ENCODE measurements around the gene PPP2R3B.
"Not testable (repeated sequence)": the region's sequence is repeated elsewhere in the genome, so short reads cannot be mapped to it uniquely, and the experiment has no call there.

PPP2R3B gene, protein sequence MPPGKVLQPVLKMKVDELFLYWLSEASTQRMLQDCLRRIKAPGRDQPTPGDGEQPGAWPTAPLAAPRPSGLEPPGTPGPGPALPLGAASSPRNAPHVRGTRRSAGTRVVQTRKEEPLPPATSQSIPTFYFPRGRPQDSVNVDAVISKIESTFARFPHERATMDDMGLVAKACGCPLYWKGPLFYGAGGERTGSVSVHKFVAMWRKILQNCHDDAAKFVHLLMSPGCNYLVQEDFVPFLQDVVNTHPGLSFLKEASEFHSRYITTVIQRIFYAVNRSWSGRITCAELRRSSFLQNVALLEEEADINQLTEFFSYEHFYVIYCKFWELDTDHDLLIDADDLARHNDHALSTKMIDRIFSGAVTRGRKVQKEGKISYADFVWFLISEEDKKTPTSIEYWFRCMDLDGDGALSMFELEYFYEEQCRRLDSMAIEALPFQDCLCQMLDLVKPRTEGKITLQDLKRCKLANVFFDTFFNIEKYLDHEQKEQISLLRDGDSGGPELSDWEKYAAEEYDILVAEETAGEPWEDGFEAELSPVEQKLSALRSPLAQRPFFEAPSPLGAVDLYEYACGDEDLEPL

DNA sequence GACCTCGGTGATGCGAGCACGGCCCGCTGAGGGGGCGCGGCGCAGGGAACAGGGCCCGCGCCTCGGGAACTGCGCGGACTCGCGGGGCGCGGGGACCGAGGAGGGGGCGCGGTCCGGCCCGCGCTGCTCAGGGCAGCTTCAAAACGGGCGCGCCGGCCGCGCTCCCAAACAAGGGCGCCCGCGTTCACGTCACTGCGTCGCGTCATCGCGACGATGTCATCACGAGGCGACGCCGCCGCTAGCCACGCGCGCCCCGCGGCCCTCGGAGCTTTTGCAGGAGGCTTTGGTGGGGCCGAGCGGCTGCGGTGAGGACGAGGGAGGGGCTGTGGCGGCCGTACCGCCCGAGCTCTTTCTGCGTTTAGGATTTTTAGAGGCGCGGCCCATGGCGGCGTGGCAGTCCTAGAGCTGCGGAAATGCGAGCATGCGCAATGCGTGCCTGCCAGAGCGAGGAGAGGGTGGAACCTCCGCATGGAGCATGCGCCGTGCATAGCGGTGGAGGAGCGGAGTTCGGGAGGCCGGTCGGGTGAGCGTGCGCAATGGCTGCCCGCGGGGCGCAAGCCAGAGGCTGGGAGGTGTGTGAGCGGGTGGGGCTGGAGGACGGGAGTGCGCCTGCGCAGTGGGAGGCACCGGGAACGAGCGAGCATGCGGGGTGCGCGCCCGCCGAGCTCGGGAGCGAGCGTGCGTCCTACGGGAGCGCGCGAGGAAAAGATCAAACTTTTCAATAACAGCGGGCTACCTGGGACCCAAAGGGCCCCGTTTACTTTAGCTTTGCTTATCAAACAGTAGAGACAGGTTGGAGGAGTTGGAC, at the start of gene PPP2R3B:
Gene PPP2R3B, minus strand, starts transcription at position 140 of the 808 bp plus-strand sequence. CDS start 216 bp downstream, outside the sequence.
- DNase-seq (ENCODE audit: low read depth) = peak; percentile 98
- peak within 1 kb of the TSS; percentile 81 for H3K4me3 ChIP-seq (ENCODE audit: control insufficient read depth, low read depth, low read length)
- TF ChIP-seq, protein P1, sequence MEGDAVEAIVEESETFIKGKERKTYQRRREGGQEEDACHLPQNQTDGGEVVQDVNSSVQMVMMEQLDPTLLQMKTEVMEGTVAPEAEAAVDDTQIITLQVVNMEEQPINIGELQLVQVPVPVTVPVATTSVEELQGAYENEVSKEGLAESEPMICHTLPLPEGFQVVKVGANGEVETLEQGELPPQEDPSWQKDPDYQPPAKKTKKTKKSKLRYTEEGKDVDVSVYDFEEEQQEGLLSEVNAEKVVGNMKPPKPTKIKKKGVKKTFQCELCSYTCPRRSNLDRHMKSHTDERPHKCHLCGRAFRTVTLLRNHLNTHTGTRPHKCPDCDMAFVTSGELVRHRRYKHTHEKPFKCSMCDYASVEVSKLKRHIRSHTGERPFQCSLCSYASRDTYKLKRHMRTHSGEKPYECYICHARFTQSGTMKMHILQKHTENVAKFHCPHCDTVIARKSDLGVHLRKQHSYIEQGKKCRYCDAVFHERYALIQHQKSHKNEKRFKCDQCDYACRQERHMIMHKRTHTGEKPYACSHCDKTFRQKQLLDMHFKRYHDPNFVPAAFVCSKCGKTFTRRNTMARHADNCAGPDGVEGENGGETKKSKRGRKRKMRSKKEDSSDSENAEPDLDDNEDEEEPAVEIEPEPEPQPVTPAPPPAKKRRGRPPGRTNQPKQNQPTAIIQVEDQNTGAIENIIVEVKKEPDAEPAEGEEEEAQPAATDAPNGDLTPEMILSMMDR (conservative IDR thresholded peaks at IDR 0.05; ENCODE audit: control insufficient read depth, insufficient read depth, low read depth, low read length) = no peak

DNA sequence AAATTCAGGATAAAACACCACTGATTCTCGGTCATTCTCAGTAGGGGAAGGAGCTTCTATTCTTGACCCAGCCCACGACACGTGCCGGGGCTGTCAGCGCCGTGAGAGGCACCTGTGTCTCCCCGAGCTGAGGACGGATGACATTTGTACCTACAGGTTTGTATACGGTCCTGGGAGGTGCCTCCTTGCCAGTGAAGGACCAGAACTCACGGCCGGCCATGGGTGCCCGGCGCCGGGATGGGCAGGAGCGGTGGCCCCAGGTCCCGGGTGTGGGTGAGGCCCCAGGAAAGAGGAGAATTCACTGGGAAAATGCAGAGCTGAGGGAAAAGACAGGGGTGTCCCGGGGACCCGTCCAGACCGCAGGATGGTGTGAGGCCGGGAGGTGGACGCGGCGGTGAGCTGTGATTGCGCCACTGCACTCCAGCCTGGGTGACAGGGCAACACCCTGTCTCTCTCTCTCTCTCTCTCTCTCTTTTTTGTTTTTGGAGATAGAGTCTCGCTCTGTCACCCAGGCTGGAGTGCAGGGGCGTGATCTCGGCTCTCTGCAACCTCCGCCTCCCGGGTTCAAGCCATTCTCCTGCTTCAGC, 48.9 kb upstream of the PPP2R3B start:
- TF ChIP-seq, protein P1 (conservative IDR thresholded peaks at IDR 0.05; ENCODE audit: control insufficient read depth, insufficient read depth, low read depth, low read length) = no peak
- DNase-seq (ENCODE audit: low read depth) = no peak
- H3K4me3 ChIP-seq (ENCODE audit: control insufficient read depth, low read depth, low read length) = no peak overlapping the region

DNA sequence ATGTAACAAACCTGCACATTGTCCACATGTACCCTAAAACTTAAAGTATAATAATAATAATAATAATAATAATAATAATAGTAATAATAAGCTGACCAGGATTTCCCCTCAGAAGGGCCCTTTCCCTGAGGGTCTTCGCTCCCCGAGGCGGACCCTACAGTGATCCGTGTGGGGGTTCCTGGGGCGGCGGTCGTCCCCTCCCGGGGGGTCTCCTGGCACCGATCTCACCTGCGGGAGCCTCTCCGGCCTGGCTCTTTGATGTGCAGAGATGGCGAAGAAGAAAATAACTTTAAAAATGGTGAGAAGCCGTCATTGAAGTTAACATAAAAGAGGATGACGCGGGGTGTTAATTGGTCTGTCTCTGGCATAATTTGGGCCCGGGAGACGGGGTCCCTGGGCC, 48.2 kb upstream of the PPP2R3B start:
- TF ChIP-seq, protein P1 (conservative IDR thresholded peaks at IDR 0.05; ENCODE audit: control insufficient read depth, insufficient read depth, low read depth, low read length) = no peak
- H3K4me3 ChIP-seq (ENCODE audit: control insufficient read depth, low read depth, low read length) = no peak overlapping the region
- DNase-seq (ENCODE audit: low read depth) = no peak

DNA sequence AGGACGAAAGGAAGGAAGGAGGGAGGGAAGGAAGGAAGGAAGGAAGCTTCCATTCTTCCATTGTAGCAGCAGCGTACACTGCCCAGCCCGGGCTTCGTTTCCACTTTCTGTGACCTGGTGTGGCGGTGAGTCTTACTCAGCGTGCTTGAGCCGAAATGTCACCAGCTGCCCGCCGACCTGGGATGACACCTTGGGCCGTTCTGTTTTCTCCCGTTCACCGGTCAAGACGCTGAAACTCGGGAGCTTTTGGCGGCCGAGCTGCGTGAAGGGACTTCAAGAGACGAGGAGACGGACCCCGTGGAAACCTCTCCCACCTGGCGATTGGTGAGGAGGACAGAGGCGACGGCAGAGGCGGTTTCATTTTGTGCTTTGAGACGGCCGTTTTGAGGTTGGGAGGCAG, 47.1 kb upstream of the PPP2R3B start:
- H3K4me3 ChIP-seq (ENCODE audit: control insufficient read depth, low read depth, low read length) = no peak overlapping the region
- TF ChIP-seq, protein P1 (conservative IDR thresholded peaks at IDR 0.05; ENCODE audit: control insufficient read depth, insufficient read depth, low read depth, low read length) = no peak
- DNase-seq (ENCODE audit: low read depth) = no peak

DNA sequence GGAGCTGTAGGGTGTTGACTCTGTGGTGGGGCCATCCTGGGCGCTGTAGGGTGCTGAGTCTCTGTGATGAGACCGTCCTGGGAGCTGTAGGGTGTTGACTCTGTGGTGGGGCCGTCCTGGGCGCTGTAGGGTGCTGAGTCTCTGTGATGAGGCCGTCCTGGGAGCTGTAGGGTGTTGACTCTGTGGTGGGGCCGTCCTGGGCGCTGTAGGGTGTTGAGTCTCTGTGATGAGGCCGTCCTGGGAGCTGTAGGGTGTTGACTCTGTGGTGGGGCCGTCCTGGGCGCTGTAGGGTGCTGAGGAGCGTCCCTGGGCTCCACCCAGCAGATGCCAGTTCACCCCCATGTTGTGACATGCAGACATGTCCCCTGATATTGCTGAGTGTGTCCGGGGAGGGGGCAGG, 46.0 kb upstream of the PPP2R3B start:
- H3K4me3 ChIP-seq (ENCODE audit: control insufficient read depth, low read depth, low read length); DNase-seq (ENCODE audit: low read depth): not testable (repeated sequence)

DNA sequence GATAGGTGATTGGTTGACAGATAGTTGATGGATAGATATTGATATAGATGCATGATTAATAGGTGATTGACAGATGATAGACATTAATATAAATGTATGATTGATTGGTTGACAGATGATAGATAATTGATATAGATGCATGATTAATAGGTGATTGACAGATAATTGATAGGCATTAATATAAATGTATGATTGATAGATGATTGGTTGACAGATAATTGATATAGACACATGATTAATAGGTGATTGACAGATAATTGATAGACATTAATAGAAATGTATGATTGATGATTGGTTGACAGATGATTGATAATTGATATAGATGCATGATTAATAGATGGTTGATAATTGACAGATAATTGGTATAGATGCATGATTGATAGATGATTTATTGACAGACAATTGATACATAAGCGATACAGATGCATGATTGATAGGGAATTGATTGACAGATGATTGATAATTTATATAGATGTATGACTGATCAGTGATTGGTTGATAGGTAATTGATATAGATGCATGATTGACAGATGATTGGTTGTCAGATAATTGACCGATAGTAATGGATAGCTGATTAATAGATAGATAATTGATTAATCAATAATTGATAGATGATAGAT, 44.9 kb upstream of the PPP2R3B start:
- no peak for DNase-seq (ENCODE audit: low read depth)
- no peak overlapping the region for H3K4me3 ChIP-seq (ENCODE audit: control insufficient read depth, low read depth, low read length)
- TF ChIP-seq, protein P1 (conservative IDR thresholded peaks at IDR 0.05; ENCODE audit: control insufficient read depth, insufficient read depth, low read depth, low read length) = no peak

All from fibroblast of mammary gland (primary cell).